Heart left ventricle (tissue), 13 donors: Measurements from ENCODE around the gene HLF.

ENCODE experiments used
- CTCF ChIP-seq, 12 donors: fragments of 200-600 bp; sonication (generic) in 4 of 12; IDR thresholded peaks; one replicate each; pipeline versions ENCODE4 v1.5.0 to v1.8.0; 2018 to 2022; ENCODE audit warnings: antibody characterized with exemption in 12 of 12, mild to moderate bottlenecking in 5 of 12
- POLR2A ChIP-seq, 2 donors: fragments of 450-650 bp; IDR thresholded peaks; one replicate each; pipeline ENCODE4 v1.6.1; 2017; ENCODE audit warnings: antibody characterized with exemption in 2 of 2, mild to moderate bottlenecking in 2 of 2, moderate library complexity in 2 of 2
- donor health status: ischemic (EF 13 %, LVEDD 7.1; RV severe dilation, severe dysfunction).
- donor health status: DM: no; HTN: yes; CAD: no.
- donor health status: DM: no; HTN: no; CAD: no.
- donor health status: ischemic (EF 25% LVEDD 6.9; RV normal size, moderate dysfunction).
- donor health status: ischemic (EF 25% LVEDD 5.7; RV mildly dilated, moderate dysfunction).
- donor health status: ischemic (EF 35%, LVEDD 5.7; RV mildly dilated, moderate dysfunction).
- donor health status: nonischemic (EF 11% LVEDD 7.7; RV severe dilation, severe dysfunction).
- donor health status: DM: yes; HTN: yes; CAD: no.
- donor health status: PGD.
- donor health status: ischemic (EF 29% LVEDD 5.4; RV normal size, mild dysfunction).
- donor health status: nonischemic (EF 23%, LVEDD 6.1; RV moderate dilation, normal function).

- TF ChIP-seq CTCF (IDR thresholded peaks at IDR 0.05) (no peak), POLR2A (IDR thresholded peaks at IDR 0.05) (no peak)
Measured at GRCh38 chr17:55366020-55366481, 101.3 kb downstream of the HLF start.
